WERI-Rb-1 (cell line): ENCODE measurements around the gene FRMD4B.

Experiments used
- DNase-seq: peaks from one replicate; pipeline ENCODE4 v3.0.0-alpha.2; 2020
- H3K27ac ChIP-seq: fragments of 250-450 bp; sonication (Bioruptor Pico); 2 replicates; pipeline ENCODE4 v1.5.1; 2020; ENCODE audit warnings: mild to moderate bottlenecking, moderate library complexity
- H3K27me3 ChIP-seq: fragments of 250-450 bp; sonication (Bioruptor Pico); 2 replicates; pipeline ENCODE4 v1.5.1; 2021; ENCODE audit warnings: mild to moderate bottlenecking, low read depth, moderate library complexity; ENCODE audit not compliant: insufficient read depth, severe bottlenecking
- H3K36me3 ChIP-seq: fragments of 250-450 bp; sonication (Bioruptor Pico); 2 replicates; pipeline ENCODE4 v1.5.1; 2020; ENCODE audit warnings: mild to moderate bottlenecking, moderate library complexity
- H3K4me3 ChIP-seq: 2 replicates; pipeline ENCODE4 v1.5.1; 2011; ENCODE audit warnings: low read depth, mild to moderate bottlenecking, control low read depth, low read length
- H3K9me3 ChIP-seq: fragments of 250-450 bp; sonication (Bioruptor Pico); 2 replicates; pipeline ENCODE4 v1.5.1; 2021; ENCODE audit warnings: mild to moderate bottlenecking, moderate library complexity; ENCODE audit not compliant: severe bottlenecking
- TF ChIP-seq, protein P1 (sequence below): IDR thresholded peaks from 2 replicates; pipeline ENCODE4 v1.5.1; 2011; ENCODE audit warnings: low read depth, mild to moderate bottlenecking, control low read depth, inconsistent platforms, low read length

The FRMD4B gene

DNA sequence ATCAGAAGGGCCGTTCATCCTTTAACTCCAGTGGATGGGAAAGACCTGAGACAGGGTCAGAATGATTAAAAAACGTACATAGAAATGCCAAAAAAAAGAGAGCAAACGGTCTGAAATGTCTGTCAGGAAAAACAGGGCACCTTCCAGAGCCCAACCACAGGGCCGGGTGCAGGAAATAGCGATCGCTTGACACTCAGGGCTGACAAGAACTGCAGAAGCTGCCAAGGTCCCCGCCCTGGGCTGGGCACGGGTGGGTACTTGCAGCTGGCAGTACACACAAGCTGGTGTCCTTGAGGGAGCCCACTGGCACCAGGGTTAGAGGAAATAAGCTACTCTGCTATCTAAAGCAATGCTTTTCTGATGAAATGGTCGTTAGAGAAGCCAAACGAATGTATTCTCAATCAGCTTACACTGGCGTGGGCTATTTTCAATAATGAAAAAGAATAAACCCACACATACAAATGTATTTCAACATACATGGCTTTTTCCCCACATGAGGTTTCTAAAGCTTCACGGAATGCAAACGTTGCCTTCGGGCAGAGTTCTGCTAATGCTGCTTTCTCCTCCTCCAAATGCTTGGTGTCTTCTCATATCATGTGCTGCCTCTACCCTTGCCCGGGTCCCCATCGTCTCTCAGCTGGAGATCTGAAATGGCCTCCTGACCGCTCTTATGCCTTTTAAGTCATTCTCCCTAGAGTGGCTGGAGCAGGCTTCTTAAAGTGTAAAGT lies 15.6 kb downstream of the FRMD4B start:
- no peak overlapping the region for H3K27ac ChIP-seq
- H3K36me3 ChIP-seq, result no peaks in the 10 kb centered on the region
- no peak for DNase-seq
- TF ChIP-seq, protein P1, sequence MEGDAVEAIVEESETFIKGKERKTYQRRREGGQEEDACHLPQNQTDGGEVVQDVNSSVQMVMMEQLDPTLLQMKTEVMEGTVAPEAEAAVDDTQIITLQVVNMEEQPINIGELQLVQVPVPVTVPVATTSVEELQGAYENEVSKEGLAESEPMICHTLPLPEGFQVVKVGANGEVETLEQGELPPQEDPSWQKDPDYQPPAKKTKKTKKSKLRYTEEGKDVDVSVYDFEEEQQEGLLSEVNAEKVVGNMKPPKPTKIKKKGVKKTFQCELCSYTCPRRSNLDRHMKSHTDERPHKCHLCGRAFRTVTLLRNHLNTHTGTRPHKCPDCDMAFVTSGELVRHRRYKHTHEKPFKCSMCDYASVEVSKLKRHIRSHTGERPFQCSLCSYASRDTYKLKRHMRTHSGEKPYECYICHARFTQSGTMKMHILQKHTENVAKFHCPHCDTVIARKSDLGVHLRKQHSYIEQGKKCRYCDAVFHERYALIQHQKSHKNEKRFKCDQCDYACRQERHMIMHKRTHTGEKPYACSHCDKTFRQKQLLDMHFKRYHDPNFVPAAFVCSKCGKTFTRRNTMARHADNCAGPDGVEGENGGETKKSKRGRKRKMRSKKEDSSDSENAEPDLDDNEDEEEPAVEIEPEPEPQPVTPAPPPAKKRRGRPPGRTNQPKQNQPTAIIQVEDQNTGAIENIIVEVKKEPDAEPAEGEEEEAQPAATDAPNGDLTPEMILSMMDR, result no peak
- H3K9me3 ChIP-seq, result no peaks in the 10 kb centered on the region
- no peak overlapping the region for H3K4me3 ChIP-seq
- no peaks in the 10 kb centered on the region for H3K27me3 ChIP-seq

DNA sequence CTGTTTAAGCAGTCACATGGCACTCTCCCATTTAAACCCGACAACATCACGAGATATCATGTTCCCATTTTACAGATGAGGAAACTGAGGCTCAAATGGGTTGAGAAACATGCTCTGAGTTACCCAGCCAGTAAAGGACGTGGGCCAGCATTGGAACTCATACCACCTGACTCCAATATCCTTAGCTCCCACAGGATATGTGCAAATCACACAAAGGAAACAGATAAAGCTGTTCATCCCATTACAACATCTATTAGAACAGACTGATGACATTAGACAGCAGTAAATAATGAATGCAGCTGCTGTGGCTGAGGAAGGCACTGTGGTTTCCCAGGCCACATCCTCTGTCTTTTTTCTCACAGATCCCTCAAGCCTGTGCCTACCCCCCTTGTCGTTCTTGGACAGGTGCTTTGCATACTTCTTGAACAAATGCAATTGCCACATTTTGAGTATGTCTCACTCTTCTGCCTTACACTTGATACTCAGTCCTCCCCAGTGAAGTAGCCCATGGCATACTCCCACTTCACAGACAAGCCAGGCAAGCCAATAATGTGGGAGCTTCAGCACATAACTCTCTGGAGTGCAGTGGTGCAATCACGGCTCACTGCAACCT lies 17.7 kb downstream of the FRMD4B start:
- DNase-seq, result no peak
- TF ChIP-seq, protein P1, result no peak
- H3K27me3 ChIP-seq, result no peaks in the 10 kb centered on the region
- no peak overlapping the region for H3K27ac ChIP-seq
- no peaks in the 10 kb centered on the region for H3K9me3 ChIP-seq
- H3K36me3 ChIP-seq, result no peaks in the 10 kb centered on the region
- no peak overlapping the region for H3K4me3 ChIP-seq

DNA sequence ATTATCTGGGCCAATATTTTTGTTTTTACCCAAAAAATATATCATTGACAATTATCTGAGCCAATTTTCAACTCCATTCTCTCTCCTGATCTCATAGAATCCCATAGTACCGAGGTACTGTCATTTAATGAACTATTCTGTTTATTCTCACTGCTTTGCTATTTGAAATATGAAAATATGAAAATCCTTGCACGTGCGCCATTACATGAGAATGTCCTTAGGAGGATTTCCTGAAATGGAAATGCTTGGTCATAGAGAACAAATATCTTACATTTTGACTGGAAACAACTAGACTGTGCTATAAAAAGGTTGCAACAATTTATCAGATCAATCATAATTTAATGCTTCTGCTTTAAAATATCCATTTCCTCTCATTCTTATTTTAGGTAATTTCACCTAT lies 18.3 kb downstream of the FRMD4B start:
- no peak overlapping the region for H3K27ac ChIP-seq
- no peaks in the 10 kb centered on the region for H3K9me3 ChIP-seq
- H3K4me3 ChIP-seq, result no peak overlapping the region
- TF ChIP-seq, protein P1, result no peak
- H3K36me3 ChIP-seq, result no peaks in the 10 kb centered on the region
- no peaks in the 10 kb centered on the region for H3K27me3 ChIP-seq
- no peak for DNase-seq

DNA sequence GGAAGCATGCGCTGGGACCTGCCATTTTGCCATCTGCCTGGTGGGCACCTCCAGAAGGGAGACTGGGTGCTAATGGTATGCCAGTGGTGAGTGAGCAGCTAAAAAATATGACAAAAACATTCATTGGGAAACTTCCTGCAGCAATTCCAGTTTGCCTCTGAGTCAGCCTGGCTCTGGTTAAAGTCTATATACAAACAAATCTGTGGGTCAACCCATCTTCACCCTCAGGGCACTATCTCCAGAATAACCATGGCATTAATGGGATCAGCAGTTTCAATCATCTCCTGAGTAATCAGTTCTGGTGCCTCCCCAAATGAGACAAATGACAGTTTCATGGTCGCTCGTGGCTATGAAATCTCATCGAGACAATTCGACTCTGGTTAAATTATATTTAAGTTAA lies 21.5 kb downstream of the FRMD4B start:
- Histone ChIP-seq H3K27ac (no peak overlapping the region), H3K27me3 (no peaks in the 10 kb centered on the region), H3K4me3 (no peak overlapping the region), H3K36me3 (no peaks in the 10 kb centered on the region), H3K9me3 (no peaks in the 10 kb centered on the region)
- TF ChIP-seq, protein P1, result no peak
- DNase-seq, result no peak

DNA sequence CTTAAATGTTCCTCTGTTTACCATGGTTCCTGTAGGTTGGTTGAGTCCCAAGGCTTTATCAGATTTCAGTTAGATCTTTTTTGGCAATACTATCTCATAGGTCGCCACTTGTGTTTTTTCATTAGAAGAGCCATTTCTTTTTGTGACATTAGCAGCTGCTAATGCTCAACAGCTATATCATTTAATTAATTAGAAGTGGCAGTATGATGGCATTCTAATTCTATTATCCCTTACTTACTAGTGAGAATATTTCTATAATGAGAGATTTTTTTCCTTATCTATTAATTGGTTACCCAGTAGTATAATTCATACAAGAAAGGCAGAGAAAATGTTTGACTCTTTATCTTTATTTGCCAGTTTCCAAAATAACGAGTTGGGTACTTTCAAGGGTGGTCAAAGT lies 25.2 kb downstream of the FRMD4B start:
- H3K9me3 ChIP-seq, result no peaks in the 10 kb centered on the region
- H3K36me3 ChIP-seq, result no peaks in the 10 kb centered on the region
- no peak overlapping the region for H3K4me3 ChIP-seq
- DNase-seq, result no peak
- TF ChIP-seq, protein P1, result no peak
- H3K27ac ChIP-seq, result no peak overlapping the region
- H3K27me3 ChIP-seq, result no peaks in the 10 kb centered on the region

DNA sequence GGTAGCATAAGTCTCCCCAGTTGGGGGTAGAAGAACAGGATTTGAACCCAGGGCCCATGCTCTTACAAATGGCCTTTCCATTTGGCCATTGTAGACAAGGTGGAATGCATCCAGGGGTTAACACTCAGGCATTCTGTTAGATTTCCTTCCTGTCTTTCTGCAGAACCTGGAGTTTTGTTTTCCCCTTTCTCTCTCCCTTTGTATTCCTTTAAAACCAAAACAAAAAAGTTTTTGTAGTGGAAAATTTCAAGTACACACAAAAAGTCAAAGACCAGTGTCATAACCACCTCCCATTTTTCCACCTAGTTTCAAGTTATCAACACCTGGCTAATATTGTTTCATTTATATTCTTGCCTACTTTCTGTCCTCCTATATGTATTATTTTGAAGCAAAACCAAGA lies 26.0 kb downstream of the FRMD4B start:
- no peak overlapping the region for H3K27ac ChIP-seq
- no peak for DNase-seq
- no peaks in the 10 kb centered on the region for H3K9me3 ChIP-seq
- TF ChIP-seq, protein P1, result no peak
- H3K27me3 ChIP-seq, result no peaks in the 10 kb centered on the region
- no peak overlapping the region for H3K4me3 ChIP-seq
- no peaks in the 10 kb centered on the region for H3K36me3 ChIP-seq
